Measurements from ENCODE around the gene STIMATE.

The STIMATE gene

DNA sequence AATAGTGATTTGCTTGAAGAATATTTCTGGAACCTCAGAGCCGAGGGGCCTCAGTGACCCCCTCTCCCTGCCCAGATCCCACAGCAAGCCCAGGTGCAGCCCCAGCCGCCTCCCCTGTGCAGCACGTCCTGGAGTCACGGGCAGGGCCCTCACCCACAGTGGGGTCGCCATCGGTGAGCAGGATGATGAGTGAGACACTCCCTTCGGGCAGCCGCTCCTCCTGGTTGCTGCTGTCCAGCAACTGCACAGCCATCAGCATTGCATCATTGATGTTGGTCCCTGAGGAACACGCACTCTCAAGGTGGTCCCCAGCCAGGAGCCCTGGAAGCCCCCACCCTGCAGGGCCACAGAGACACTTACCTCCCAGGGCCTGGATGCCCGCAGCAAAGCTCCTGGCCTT lies 73.3 kb downstream of the STIMATE start:
- H3K4me3 ChIP-seq (ENCODE audit: insufficient read length, low read depth), result no peak overlapping the region
- DNase-seq (ENCODE audit: low read depth, low spot score), result no peak
- no peaks in the 10 kb centered on the region for H3K27me3 ChIP-seq (ENCODE audit: insufficient read depth, insufficient read length)
- TF ChIP-seq SUZ12 (IDR thresholded peaks at IDR 0.05; ENCODE audit: extremely low read depth, insufficient read depth, insufficient read length), result no peak
- TF ChIP-seq ZNF274 (IDR thresholded peaks at IDR 0.05; ENCODE audit: low read depth, low read length), result no peak
- no peak for TF ChIP-seq YY1 (IDR thresholded peaks at IDR 0.05; ENCODE audit: insufficient read depth, insufficient read length)
- H3K9ac ChIP-seq (ENCODE audit: insufficient read length, low read depth), result no peak overlapping the region
- H3K4me1 ChIP-seq (ENCODE audit: insufficient read depth, insufficient read length), result peaks cover 22% of the 10 kb centered on the region
- H3K9me3 ChIP-seq (ENCODE audit: insufficient read depth, low read length), result no peaks in the 10 kb centered on the region
- H3K36me3 ChIP-seq (ENCODE audit: insufficient read depth, insufficient read length, low read length), result peaks cover 4% of the 10 kb centered on the region

DNA sequence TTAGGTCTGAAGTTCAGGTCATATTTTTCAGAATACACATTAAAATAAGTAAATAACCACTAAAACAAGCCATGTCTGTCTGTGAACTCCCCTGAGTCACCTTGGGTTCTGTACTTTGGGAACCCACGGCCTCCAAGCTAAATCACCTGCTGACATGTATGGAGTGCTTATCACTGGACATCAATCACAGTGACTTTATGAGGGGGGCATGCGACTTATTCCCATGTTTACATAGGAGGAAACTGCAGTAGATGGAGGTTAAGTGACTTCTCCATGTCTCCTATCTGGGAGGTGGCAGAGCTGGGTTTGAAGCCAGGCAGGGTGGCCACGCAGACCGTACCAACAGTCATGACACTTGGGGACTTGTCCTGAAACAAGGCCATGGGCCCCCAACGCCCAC lies 75.0 kb downstream of the STIMATE start:
- Histone ChIP-seq H3K27me3 (ENCODE audit: insufficient read depth, insufficient read length) (no peaks in the 10 kb centered on the region), H3K9ac (ENCODE audit: insufficient read length, low read depth) (no peak overlapping the region), H3K9me3 (ENCODE audit: insufficient read depth, low read length) (no peaks in the 10 kb centered on the region), H3K4me3 (ENCODE audit: insufficient read length, low read depth) (no peak overlapping the region), H3K36me3 (ENCODE audit: insufficient read depth, insufficient read length, low read length) (peaks cover 4% of the 10 kb centered on the region), H3K4me1 (ENCODE audit: insufficient read depth, insufficient read length) (peaks cover 31% of the 10 kb centered on the region)
- TF ChIP-seq ZNF274 (IDR thresholded peaks at IDR 0.05; ENCODE audit: low read depth, low read length), result no peak
- no peak for TF ChIP-seq SUZ12 (IDR thresholded peaks at IDR 0.05; ENCODE audit: extremely low read depth, insufficient read depth, insufficient read length)
- no peak for TF ChIP-seq YY1 (IDR thresholded peaks at IDR 0.05; ENCODE audit: insufficient read depth, insufficient read length)
- DNase-seq (ENCODE audit: low read depth, low spot score), result no peak

DNA sequence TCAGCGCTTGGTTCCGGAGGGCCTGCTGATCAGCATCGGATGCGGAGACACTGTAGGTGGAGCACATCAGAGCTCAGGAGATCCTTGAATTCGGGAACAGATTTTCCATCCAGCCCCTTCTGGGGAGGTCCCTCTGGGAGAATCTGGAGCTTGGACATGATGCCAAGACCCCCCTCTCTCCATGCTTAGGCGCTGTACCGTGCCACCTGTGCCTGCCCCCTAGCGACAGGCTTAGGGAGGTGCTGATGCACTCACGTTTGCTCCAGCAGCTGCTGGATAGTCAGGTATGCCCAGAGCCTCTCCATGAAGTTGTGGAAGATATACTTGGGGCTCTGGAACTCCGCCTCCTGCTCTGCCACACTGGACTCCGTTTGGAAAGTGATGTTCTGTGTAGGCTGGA lies 76.6 kb downstream of the STIMATE start:
- Histone ChIP-seq H3K9ac (ENCODE audit: insufficient read length, low read depth) (no peak overlapping the region), H3K4me1 (ENCODE audit: insufficient read depth, insufficient read length) (peaks cover 35% of the 10 kb centered on the region), H3K9me3 (ENCODE audit: insufficient read depth, low read length) (no peaks in the 10 kb centered on the region), H3K27me3 (ENCODE audit: insufficient read depth, insufficient read length) (no peaks in the 10 kb centered on the region), H3K4me3 (ENCODE audit: insufficient read length, low read depth) (no peak overlapping the region), H3K36me3 (ENCODE audit: insufficient read depth, insufficient read length, low read length) (peaks cover 4% of the 10 kb centered on the region)
- peak; percentile 36 for DNase-seq (ENCODE audit: low read depth, low spot score)
- no peak for TF ChIP-seq YY1 (IDR thresholded peaks at IDR 0.05; ENCODE audit: insufficient read depth, insufficient read length)
- no peak for TF ChIP-seq SUZ12 (IDR thresholded peaks at IDR 0.05; ENCODE audit: extremely low read depth, insufficient read depth, insufficient read length)
- TF ChIP-seq ZNF274 (IDR thresholded peaks at IDR 0.05; ENCODE audit: low read depth, low read length), result no peak

DNA sequence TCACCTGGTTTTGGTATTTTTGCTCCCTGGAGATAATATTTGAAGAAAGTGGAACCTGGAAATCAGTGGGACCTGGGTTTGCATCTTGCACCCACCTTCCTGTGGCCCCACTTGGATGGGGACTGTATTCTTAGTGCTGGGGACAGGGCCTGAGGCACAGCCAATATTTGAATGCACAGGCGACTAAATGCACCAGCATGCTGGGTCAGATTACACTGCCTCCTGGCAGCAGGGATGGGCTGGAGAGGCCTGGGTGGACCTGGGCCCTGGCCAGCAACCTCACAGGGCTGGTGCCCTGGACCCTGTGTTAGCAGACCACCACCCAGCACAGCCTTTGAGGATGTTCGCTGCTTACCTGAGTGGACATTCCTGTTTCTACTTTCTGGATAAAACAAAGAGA lies 77.4 kb downstream of the STIMATE start:
- Histone ChIP-seq H3K9me3 (ENCODE audit: insufficient read depth, low read length) (no peaks in the 10 kb centered on the region), H3K9ac (ENCODE audit: insufficient read length, low read depth) (no peak overlapping the region), H3K36me3 (ENCODE audit: insufficient read depth, insufficient read length, low read length) (peaks cover 4% of the 10 kb centered on the region), H3K27me3 (ENCODE audit: insufficient read depth, insufficient read length) (no peaks in the 10 kb centered on the region), H3K4me3 (ENCODE audit: insufficient read length, low read depth) (no peak overlapping the region), H3K4me1 (ENCODE audit: insufficient read depth, insufficient read length) (peaks cover 35% of the 10 kb centered on the region)
- TF ChIP-seq SUZ12 (IDR thresholded peaks at IDR 0.05; ENCODE audit: extremely low read depth, insufficient read depth, insufficient read length), result no peak
- no peak for TF ChIP-seq ZNF274 (IDR thresholded peaks at IDR 0.05; ENCODE audit: low read depth, low read length)
- TF ChIP-seq YY1 (IDR thresholded peaks at IDR 0.05; ENCODE audit: insufficient read depth, insufficient read length), result no peak
- no peak for DNase-seq (ENCODE audit: low read depth, low spot score)

DNA sequence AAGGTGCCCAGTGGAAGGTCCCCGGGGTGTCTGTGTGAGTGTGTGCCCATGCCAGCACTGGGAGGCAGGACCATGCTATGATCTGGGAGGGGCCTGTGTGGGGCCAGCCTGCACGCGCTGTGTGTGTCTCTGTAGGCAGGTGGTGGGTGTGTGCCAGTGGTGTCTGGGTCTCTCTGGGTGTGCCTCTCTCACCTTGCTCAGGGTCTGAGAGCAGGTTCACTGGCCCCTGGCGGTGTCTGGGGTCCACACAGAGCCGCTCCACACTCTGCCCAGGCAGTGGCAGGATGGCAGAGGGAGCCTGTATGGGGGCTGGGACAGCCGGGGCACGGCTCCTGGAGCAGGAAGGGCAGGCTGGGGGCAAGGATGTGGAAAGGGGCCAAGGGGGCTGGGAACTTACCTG lies 79.5 kb downstream of the STIMATE start:
- no peaks in the 10 kb centered on the region for H3K27me3 ChIP-seq (ENCODE audit: insufficient read depth, insufficient read length)
- H3K4me3 ChIP-seq (ENCODE audit: insufficient read length, low read depth), result no peak overlapping the region
- no peak for DNase-seq (ENCODE audit: low read depth, low spot score)
- H3K9ac ChIP-seq (ENCODE audit: insufficient read length, low read depth), result no peak overlapping the region
- H3K4me1 ChIP-seq (ENCODE audit: insufficient read depth, insufficient read length), result peaks cover 30% of the 10 kb centered on the region
- no peaks in the 10 kb centered on the region for H3K9me3 ChIP-seq (ENCODE audit: insufficient read depth, low read length)
- H3K36me3 ChIP-seq (ENCODE audit: insufficient read depth, insufficient read length, low read length), result no peaks in the 10 kb centered on the region
- no peak for TF ChIP-seq ZNF274 (IDR thresholded peaks at IDR 0.05; ENCODE audit: low read depth, low read length)
- no peak for TF ChIP-seq SUZ12 (IDR thresholded peaks at IDR 0.05; ENCODE audit: extremely low read depth, insufficient read depth, insufficient read length)
- TF ChIP-seq YY1 (IDR thresholded peaks at IDR 0.05; ENCODE audit: insufficient read depth, insufficient read length), result no peak

DNA sequence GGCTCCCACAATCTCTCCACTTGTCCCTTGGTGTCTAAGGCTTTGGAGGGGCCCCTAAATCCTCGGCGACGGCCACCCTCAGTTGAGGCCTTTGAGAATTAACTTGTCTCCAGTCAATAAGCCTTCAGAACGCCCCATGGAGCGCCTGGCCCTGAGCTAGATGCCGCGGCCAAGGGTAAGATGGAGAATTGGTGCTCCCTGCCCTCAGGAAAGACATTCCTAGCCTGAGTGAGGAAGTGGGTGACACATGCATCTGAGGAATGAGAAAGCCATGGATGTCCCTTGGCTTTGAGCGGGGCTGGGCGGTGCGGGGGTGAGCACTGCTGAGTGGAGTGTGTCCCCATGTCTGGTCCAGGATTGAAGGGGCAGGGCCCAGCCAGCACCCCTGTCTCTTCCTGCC lies 80.1 kb downstream of the STIMATE start:
- Histone ChIP-seq H3K27me3 (ENCODE audit: insufficient read depth, insufficient read length) (no peaks in the 10 kb centered on the region), H3K9me3 (ENCODE audit: insufficient read depth, low read length) (no peaks in the 10 kb centered on the region), H3K4me1 (ENCODE audit: insufficient read depth, insufficient read length) (peaks cover 30% of the 10 kb centered on the region), H3K9ac (ENCODE audit: insufficient read length, low read depth) (no peak overlapping the region), H3K36me3 (ENCODE audit: insufficient read depth, insufficient read length, low read length) (no peaks in the 10 kb centered on the region), H3K4me3 (ENCODE audit: insufficient read length, low read depth) (no peak overlapping the region)
- no peak for DNase-seq (ENCODE audit: low read depth, low spot score)
- TF ChIP-seq YY1 (IDR thresholded peaks at IDR 0.05; ENCODE audit: insufficient read depth, insufficient read length) (no peak), ZNF274 (IDR thresholded peaks at IDR 0.05; ENCODE audit: low read depth, low read length) (no peak), SUZ12 (IDR thresholded peaks at IDR 0.05; ENCODE audit: extremely low read depth, insufficient read depth, insufficient read length) (no peak)

DNA sequence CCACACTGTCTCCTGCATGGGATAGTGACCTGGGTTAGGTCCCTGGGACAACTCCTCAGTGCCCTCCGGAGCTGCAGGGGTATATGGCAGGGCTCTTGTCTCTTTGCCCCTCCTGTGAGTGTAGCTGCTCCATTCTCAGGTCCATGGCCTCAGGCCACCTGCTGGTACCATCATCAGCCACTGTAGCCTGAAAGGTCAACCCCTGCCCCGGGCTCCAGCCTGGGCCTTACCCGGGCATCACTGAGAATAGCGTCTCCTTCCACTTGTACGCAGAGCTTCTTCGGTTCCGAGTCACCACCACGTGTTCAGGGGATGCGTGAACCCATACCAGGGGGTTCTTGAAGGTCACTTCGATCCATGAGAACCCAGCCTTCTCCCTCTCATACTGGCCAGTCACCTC lies 80.7 kb downstream of the STIMATE start:
- no peak overlapping the region for H3K9ac ChIP-seq (ENCODE audit: insufficient read length, low read depth)
- no peaks in the 10 kb centered on the region for H3K36me3 ChIP-seq (ENCODE audit: insufficient read depth, insufficient read length, low read length)
- H3K27me3 ChIP-seq (ENCODE audit: insufficient read depth, insufficient read length), result no peaks in the 10 kb centered on the region
- no peak for DNase-seq (ENCODE audit: low read depth, low spot score)
- H3K4me1 ChIP-seq (ENCODE audit: insufficient read depth, insufficient read length), result peaks cover 30% of the 10 kb centered on the region
- TF ChIP-seq SUZ12 (IDR thresholded peaks at IDR 0.05; ENCODE audit: extremely low read depth, insufficient read depth, insufficient read length), result no peak
- TF ChIP-seq ZNF274 (IDR thresholded peaks at IDR 0.05; ENCODE audit: low read depth, low read length), result no peak
- TF ChIP-seq YY1 (IDR thresholded peaks at IDR 0.05; ENCODE audit: insufficient read depth, insufficient read length), result no peak
- no peak overlapping the region for H3K4me3 ChIP-seq (ENCODE audit: insufficient read length, low read depth)
- H3K9me3 ChIP-seq (ENCODE audit: insufficient read depth, low read length), result no peaks in the 10 kb centered on the region

DNA sequence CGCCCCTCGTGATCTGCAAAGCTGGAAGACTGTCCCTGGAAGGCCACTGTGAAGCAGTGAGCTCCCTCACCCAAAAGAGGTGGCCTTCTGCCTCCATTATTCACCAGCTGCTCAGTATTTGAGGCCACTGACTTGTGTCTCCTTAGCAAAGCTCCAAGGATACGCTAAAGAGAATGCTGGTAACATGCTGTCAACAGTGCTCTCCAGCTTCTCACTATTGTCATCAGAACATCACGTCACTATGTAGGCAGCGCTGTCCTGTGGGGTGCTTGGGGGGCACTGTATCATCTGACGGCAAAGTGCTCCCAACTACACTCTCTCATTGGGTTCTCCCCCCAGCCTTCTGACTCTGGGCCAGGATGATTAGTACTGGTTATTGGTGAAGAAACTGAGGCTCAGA lies 81.1 kb downstream of the STIMATE start:
- Histone ChIP-seq H3K4me1 (ENCODE audit: insufficient read depth, insufficient read length) (peaks cover 30% of the 10 kb centered on the region), H3K9ac (ENCODE audit: insufficient read length, low read depth) (no peak overlapping the region), H3K9me3 (ENCODE audit: insufficient read depth, low read length) (no peaks in the 10 kb centered on the region), H3K36me3 (ENCODE audit: insufficient read depth, insufficient read length, low read length) (no peaks in the 10 kb centered on the region), H3K4me3 (ENCODE audit: insufficient read length, low read depth) (no peak overlapping the region), H3K27me3 (ENCODE audit: insufficient read depth, insufficient read length) (no peaks in the 10 kb centered on the region)
- DNase-seq (ENCODE audit: low read depth, low spot score), result no peak
- TF ChIP-seq ZNF274 (IDR thresholded peaks at IDR 0.05; ENCODE audit: low read depth, low read length), result no peak
- TF ChIP-seq SUZ12 (IDR thresholded peaks at IDR 0.05; ENCODE audit: extremely low read depth, insufficient read depth, insufficient read length), result no peak
- no peak for TF ChIP-seq YY1 (IDR thresholded peaks at IDR 0.05; ENCODE audit: insufficient read depth, insufficient read length)

Data from NT2/D1 (cell line).